SK-N-SH treated with all-trans-retinoic acid at 6 μM for 48 hours (cell line): ENCODE results near the gene TMEM87B.

Experiments used
- ATAC-seq: fragments of 200-7000 bp; cut with Tn5 transposase; 3 replicates; pipeline ENCODE4 v1.9.1; 2020; ENCODE audit warnings: mild to moderate bottlenecking, moderate library complexity
- ARNTL ChIP-seq: fragments of 450-650 bp; formaldehyde crosslinking; IDR thresholded peaks from 2 replicates; pipeline ENCODE4 v1.5.0; 2020; ENCODE audit warnings: low read depth, mild to moderate bottlenecking, moderate library complexity, borderline replicate concordance
- BACH2 ChIP-seq: fragments of 250-450 bp; sonication (Bioruptor Pico); IDR thresholded peaks from 2 replicates; pipeline ENCODE4 v1.9.0; 2021; ENCODE audit warnings: mild to moderate bottlenecking, borderline replicate concordance
- CSDC2 ChIP-seq: fragments of 250-450 bp; sonication (Bioruptor Pico); IDR thresholded peaks from 2 replicates; pipeline ENCODE4 v1.5.0; 2020; ENCODE audit warnings: mild to moderate bottlenecking, moderate library complexity
- CSRNP3 ChIP-seq: fragments of 250-450 bp; sonication (Bioruptor Pico); IDR thresholded peaks from 2 replicates; pipeline ENCODE4 v1.5.1; 2021; ENCODE audit warnings: mild to moderate bottlenecking, moderate library complexity
- ESRRG ChIP-seq: fragments of 250-450 bp; sonication (Bioruptor Pico); IDR thresholded peaks from 2 replicates; pipeline ENCODE4 v1.6.1; 2021; ENCODE audit warnings: mild to moderate bottlenecking
- GLIS3 ChIP-seq: fragments of 250-450 bp; sonication (Bioruptor Pico); IDR thresholded peaks from 2 replicates; pipeline ENCODE4 v1.5.0; 2020; ENCODE audit warnings: mild to moderate bottlenecking, moderate library complexity
- ISL1 ChIP-seq: fragments of 250-450 bp; sonication (Bioruptor Pico); IDR thresholded peaks from 2 replicates; pipeline ENCODE4 v2.1.2; 2022; ENCODE audit warnings: mild to moderate bottlenecking, moderate library complexity
- OSR1 ChIP-seq: fragments of 250-450 bp; sonication (Bioruptor Pico); IDR thresholded peaks from 2 replicates; pipeline ENCODE4 v1.8.0; 2022; ENCODE audit warnings: moderate library complexity, mild to moderate bottlenecking, inconsistent platforms
- POU6F1 ChIP-seq: fragments of 250-450 bp; sonication (Bioruptor Pico); IDR thresholded peaks from 2 replicates; pipeline ENCODE4 v1.8.0; 2021; ENCODE audit warnings: low read depth, mild to moderate bottlenecking, moderate library complexity, borderline replicate concordance
- PPARA ChIP-seq: fragments of 250-450 bp; sonication (Bioruptor Pico); IDR thresholded peaks from 2 replicates; pipeline ENCODE4 v1.5.0; 2020; ENCODE audit warnings: mild to moderate bottlenecking, borderline replicate concordance
- RARB ChIP-seq: fragments of 250-450 bp; sonication (Bioruptor Pico); IDR thresholded peaks from 2 replicates; pipeline ENCODE4 v1.8.0; 2021; ENCODE audit warnings: mild to moderate bottlenecking, moderate library complexity
- SNAI2 ChIP-seq: fragments of 250-450 bp; sonication (Bioruptor Pico); IDR thresholded peaks from 2 replicates; pipeline ENCODE4 v1.5.0; 2020; ENCODE audit warnings: mild to moderate bottlenecking, moderate library complexity
- TCF4 ChIP-seq: fragments of 250-450 bp; sonication (Bioruptor Pico); IDR thresholded peaks from 2 replicates; pipeline ENCODE4 v1.8.0; 2021; ENCODE audit warnings: mild to moderate bottlenecking, moderate library complexity, borderline replicate concordance
- TOX ChIP-seq: fragments of 250-450 bp; sonication (Bioruptor Pico); IDR thresholded peaks from 2 replicates; pipeline ENCODE4 v1.8.0; 2021; ENCODE audit warnings: mild to moderate bottlenecking, moderate library complexity, borderline replicate concordance
- TSHZ2 ChIP-seq: fragments of 250-450 bp; sonication (Bioruptor Pico); IDR thresholded peaks from 2 replicates; pipeline ENCODE4 v1.5.0; 2020; ENCODE audit warnings: mild to moderate bottlenecking, moderate library complexity
- ZFP3 ChIP-seq: fragments of 250-450 bp; sonication (Bioruptor Pico); IDR thresholded peaks from 2 replicates; pipeline ENCODE4 v1.5.0; 2020; ENCODE audit warnings: mild to moderate bottlenecking, moderate library complexity
- ZFP30 ChIP-seq: fragments of 450-650 bp; formaldehyde crosslinking; IDR thresholded peaks from 2 replicates; pipeline ENCODE4 v1.5.0; 2022; ENCODE audit warnings: mild to moderate bottlenecking, moderate library complexity
- ZNF565 ChIP-seq: fragments of 450-650 bp; formaldehyde crosslinking; conservative IDR thresholded peaks from 2 replicates; pipeline ENCODE4 v1.5.0; 2020; ENCODE audit warnings: low read depth, mild to moderate bottlenecking, moderate library complexity
- ZNF70 ChIP-seq: fragments of 450-650 bp; formaldehyde crosslinking; IDR thresholded peaks from 2 replicates; pipeline ENCODE4 v1.5.0; 2020; ENCODE audit warnings: mild to moderate bottlenecking, moderate library complexity
- ZNF8 ChIP-seq: fragments of 450-650 bp; formaldehyde crosslinking; IDR thresholded peaks from 2 replicates; pipeline ENCODE4 v1.5.0; 2020; ENCODE audit warnings: mild to moderate bottlenecking, moderate library complexity
- TF ChIP-seq, protein P1 (sequence below): fragments of 250-450 bp; sonication (Bioruptor Pico); IDR thresholded peaks from 2 replicates; pipeline ENCODE4 v1.5.1; 2020; ENCODE audit warnings: low read depth, mild to moderate bottlenecking, moderate library complexity

Gene TMEM87B

GRCh38 chr2:112153501-112153900 is 98.4 kb downstream of the TMEM87B start:
- no peak for ATAC-seq
- TF ChIP-seq POU6F1: no peak
- no peak for TF ChIP-seq ISL1 (CRISPR knock-in tag)
- TF ChIP-seq RARB (CRISPR knock-in tag): no peak
- no peak for TF ChIP-seq ZNF565
- TF ChIP-seq ESRRG (CRISPR knock-in tag): no peak
- TF ChIP-seq PPARA (CRISPR knock-in tag): no peak
- TF ChIP-seq ZNF70: no peak
- TF ChIP-seq ZFP30 (CRISPR knock-in tag): no peak
- TF ChIP-seq ARNTL (CRISPR knock-in tag): no peak
- no peak for TF ChIP-seq TSHZ2 (CRISPR knock-in tag)
- no peak for TF ChIP-seq BACH2 (CRISPR knock-in tag)
- no peak for TF ChIP-seq GLIS3 (CRISPR knock-in tag)
- TF ChIP-seq CSRNP3 (CRISPR knock-in tag): no peak
- no peak for TF ChIP-seq ZNF8
- no peak for TF ChIP-seq SNAI2 (CRISPR knock-in tag)
- TF ChIP-seq TOX (CRISPR knock-in tag): no peak
- TF ChIP-seq OSR1 (CRISPR knock-in tag): no peak
- TF ChIP-seq, protein P1, sequence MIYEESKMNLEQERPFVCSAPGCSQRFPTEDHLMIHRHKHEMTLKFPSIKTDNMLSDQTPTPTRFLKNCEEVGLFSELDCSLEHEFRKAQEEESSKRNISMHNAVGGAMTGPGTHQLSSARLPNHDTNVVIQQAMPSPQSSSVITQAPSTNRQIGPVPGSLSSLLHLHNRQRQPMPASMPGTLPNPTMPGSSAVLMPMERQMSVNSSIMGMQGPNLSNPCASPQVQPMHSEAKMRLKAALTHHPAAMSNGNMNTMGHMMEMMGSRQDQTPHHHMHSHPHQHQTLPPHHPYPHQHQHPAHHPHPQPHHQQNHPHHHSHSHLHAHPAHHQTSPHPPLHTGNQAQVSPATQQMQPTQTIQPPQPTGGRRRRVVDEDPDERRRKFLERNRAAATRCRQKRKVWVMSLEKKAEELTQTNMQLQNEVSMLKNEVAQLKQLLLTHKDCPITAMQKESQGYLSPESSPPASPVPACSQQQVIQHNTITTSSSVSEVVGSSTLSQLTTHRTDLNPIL (CRISPR knock-in tag): no peak
- no peak for TF ChIP-seq ZFP3 (CRISPR knock-in tag)
- TF ChIP-seq CSDC2 (CRISPR knock-in tag): no peak

DNA sequence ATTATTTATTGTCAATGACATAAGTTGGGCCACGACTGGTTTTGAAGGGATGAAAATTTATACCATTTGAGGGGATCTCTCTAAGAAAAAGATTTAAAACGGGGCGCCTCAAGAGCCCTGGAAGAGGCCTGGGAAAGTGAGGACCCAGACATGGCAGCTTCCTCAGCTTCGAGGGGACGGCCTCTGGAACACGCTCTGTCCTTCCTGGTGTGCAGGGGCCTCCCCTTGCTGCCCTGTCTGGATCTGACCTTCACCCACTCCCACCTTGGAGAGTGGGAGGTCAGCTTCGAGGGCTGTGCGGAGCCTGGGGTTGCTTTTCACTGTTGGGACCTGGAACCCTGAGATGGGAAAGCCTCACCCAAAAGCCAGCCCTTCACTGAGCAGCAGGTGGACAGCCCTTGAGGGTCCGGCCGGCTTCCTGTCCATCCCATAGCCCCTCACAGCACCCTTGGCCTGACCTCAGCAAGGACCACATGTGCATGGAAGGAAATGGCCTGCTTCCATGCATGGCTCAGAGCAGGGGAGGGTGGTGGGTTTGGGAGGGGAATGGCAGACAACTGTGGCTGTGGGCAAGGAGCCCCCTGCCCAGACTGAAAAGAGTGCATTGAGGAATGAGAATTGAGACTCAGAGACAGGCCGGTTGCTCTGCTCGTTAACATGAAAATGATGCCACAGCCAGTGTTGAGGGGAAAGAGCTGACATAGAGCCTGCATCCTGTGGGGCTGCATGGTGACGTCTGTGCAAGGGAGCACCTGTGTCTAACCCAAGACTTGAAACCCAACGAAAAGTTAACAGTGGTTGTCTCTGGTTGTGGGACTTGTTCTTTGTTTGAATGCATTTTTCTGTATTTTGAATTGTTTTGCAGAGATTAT is 99.4 kb downstream of the TMEM87B start:
- no peak for TF ChIP-seq ZNF70
- no peak for TF ChIP-seq POU6F1
- no peak for TF ChIP-seq ZNF565
- no peak for TF ChIP-seq TCF4 (CRISPR knock-in tag)
- TF ChIP-seq, all 23 proteins: peak for 0
- no peak for ATAC-seq
